ENCODE results near the gene MAP2K1.

MAP2K1 gene

DNA sequence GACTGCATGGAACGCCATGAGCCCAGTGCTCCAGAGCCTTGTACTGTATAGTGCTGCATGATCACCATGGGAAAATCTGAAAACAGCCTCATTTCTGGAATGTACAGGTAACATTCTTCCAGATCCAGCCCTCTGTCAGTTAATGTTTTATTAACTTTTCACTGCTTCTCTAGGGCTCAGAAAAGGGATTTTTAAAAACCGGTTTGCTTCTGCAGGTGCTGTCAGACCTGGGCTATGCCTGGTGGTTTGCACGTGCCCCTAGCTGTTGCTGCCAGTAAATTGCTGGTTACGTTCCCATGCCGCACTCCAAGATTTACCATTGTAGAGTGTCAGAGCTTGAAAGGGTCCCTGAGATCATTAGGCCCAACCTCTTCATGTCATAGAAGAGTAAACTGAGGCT, 101.8 kb downstream of the MAP2K1 start:
- TF ChIP-seq, protein P1, sequence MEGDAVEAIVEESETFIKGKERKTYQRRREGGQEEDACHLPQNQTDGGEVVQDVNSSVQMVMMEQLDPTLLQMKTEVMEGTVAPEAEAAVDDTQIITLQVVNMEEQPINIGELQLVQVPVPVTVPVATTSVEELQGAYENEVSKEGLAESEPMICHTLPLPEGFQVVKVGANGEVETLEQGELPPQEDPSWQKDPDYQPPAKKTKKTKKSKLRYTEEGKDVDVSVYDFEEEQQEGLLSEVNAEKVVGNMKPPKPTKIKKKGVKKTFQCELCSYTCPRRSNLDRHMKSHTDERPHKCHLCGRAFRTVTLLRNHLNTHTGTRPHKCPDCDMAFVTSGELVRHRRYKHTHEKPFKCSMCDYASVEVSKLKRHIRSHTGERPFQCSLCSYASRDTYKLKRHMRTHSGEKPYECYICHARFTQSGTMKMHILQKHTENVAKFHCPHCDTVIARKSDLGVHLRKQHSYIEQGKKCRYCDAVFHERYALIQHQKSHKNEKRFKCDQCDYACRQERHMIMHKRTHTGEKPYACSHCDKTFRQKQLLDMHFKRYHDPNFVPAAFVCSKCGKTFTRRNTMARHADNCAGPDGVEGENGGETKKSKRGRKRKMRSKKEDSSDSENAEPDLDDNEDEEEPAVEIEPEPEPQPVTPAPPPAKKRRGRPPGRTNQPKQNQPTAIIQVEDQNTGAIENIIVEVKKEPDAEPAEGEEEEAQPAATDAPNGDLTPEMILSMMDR (IDR thresholded peaks at IDR 0.05; ENCODE audit: low read depth, low read length, missing control alignments): no peak
- no peak for DNase-seq (ENCODE audit: low read depth)
- H3K4me3 ChIP-seq (ENCODE audit: low read depth, low read length): no peak overlapping the region

- TF ChIP-seq, protein P1 (IDR thresholded peaks at IDR 0.05; ENCODE audit: low read depth, low read length, missing control alignments): no peak
- no peak for DNase-seq (ENCODE audit: low read depth)
- no peak overlapping the region for H3K4me3 ChIP-seq (ENCODE audit: low read depth, low read length)
These were observed 102.6 kb downstream of the MAP2K1 start for GRCh38 chr15:66489179-66489791.

DNA sequence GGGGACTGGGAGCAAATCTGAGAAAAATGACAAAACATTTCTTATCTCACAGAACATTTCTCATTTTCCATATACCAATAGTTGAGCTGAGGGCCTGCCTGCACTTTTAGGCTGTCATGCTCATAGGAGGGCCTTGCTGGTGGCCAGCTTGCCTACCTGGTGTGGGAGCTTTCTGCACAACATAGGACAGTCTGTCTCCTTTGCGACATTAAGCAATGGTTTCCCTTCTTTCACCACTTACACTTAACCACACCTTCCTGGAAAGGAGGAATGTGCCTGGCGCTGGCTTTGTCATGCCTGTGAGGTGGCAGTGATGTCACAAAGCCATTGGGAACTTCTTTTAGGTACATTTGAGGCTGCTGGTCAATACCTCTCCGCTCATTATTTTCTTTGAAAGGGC, 105.1 kb downstream of the MAP2K1 start:
- DNase-seq (ENCODE audit: low read depth): no peak
- TF ChIP-seq, protein P1 (IDR thresholded peaks at IDR 0.05; ENCODE audit: low read depth, low read length, missing control alignments): no peak

DNA sequence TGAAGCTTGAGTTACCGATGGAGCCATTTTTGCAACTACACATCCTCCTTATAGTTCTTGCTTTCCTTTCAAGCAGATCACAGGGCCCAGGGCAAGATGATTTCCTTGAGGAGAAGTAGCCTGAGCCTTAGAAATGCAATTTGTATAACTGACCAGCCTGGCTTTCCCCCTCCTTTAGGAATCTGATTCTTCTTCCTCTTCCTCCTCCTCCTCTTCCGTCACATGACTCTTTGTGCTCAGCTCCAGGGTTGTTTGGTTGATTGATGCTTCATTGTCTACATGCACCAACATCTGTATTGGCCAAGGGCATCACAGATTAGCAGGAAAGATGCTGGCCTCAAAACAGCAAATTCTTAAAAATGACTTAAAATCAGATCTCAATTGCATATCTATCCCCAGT, 107.5 kb downstream of the MAP2K1 start:
- H3K4me3 ChIP-seq (ENCODE audit: low read depth, low read length): no peak overlapping the region
- TF ChIP-seq, protein P1 (IDR thresholded peaks at IDR 0.05; ENCODE audit: low read depth, low read length, missing control alignments): no peak
- DNase-seq (ENCODE audit: low read depth): no peak

More for the DNA sequence above, 105.1 kb downstream of the MAP2K1 start:
- no peak overlapping the region for H3K4me3 ChIP-seq (ENCODE audit: low read depth, low read length)

GRCh38 chr15:66496951-66497501, 110.3 kb downstream of the MAP2K1 start:
- no peak for DNase-seq (ENCODE audit: low read depth)

GRCh38 chr15:66497502-66498455, 111.1 kb downstream of the MAP2K1 start, which contains the start of gene SNAPC5:
TSS of gene SNAPC5 (minus strand) at chr15:66497762. CDS start at chr15:66497731, 31 bp downstream.
- H3K4me3 ChIP-seq (ENCODE audit: low read depth, low read length): peak within 1 kb of the TSS; percentile 86
- peak; percentile 86 for DNase-seq (ENCODE audit: low read depth)
- TF ChIP-seq, protein P1 (IDR thresholded peaks at IDR 0.05; ENCODE audit: low read depth, low read length, missing control alignments): peak; percentile 93

More at GRCh38 chr15:66496951-66497501, 110.3 kb downstream of the MAP2K1 start:
- H3K4me3 ChIP-seq (ENCODE audit: low read depth, low read length): peak overlapping the region; percentile 86
- TF ChIP-seq, protein P1 (IDR thresholded peaks at IDR 0.05; ENCODE audit: low read depth, low read length, missing control alignments): no peak
